Measurements from ENCODE around the gene KRT17. TPM values are rescaled to one million over a fixed set of nuclear protein-coding genes. Genes with fewer than 3 reads are reported as not detected.

The KRT17 gene
- total and polyA plus RNA-seq, 2 donors (not counting 1 experiment from before 2014, with no cell fraction given), result not detected

- WGBS (ENCODE audit: insufficient coverage), result 85% methylated on average over 3 of the region's 3 CpGs
- Histone ChIP-seq H3K9me3 (ENCODE audit: control extremely low read depth in 1 of 3, control insufficient read depth in 2 of 3, insufficient read depth in 1 of 3, low read length in 2 of 3) (peaks cover 0 to 4% (median 0%) of the 10 kb centered on the region in 3 donors), H3K27me3 (replicated peaks in 1 of 4; ENCODE audit: control extremely low read depth in 1 of 4, control insufficient read depth in 3 of 4, insufficient read depth in 4 of 4, low read length in 3 of 4) (no peaks in the 10 kb centered on the region), H2AFZ (ENCODE audit: insufficient read depth, low read depth, low read length, poor library complexity, severe bottlenecking) (no peak overlapping the region), H3K4me3 (ENCODE audit: control extremely low read depth in 1 of 5, extremely low read depth in 1 of 5, insufficient read depth in 1 of 5, low read depth in 2 of 5, low read length in 4 of 5) (no peak overlapping the region), H3K4me1 (ENCODE audit: control insufficient read depth in 2 of 2, insufficient read depth in 2 of 2, low read length in 2 of 2) (no peaks in the 10 kb centered on the region), H4K20me1 (ENCODE audit: control insufficient read depth, insufficient read depth, low read length, poor library complexity, severe bottlenecking) (no peaks in the 10 kb centered on the region), H3K36me3 (replicated peaks in 1 of 2; ENCODE audit: control extremely low read depth in 1 of 2, control insufficient read depth in 1 of 2, extremely low read depth in 1 of 2, insufficient read depth in 2 of 2, low read length in 1 of 2) (no peaks in the 10 kb centered on the region), H3K27ac (ENCODE audit: low read length in 2 of 2) (no peak overlapping the region), H3K9ac (ENCODE audit: low read length) (no peak overlapping the region), H3K4me2 (replicated peaks; ENCODE audit: low read depth, low read length, poor library complexity, severe bottlenecking) (no peak overlapping the region), H3K79me2 (ENCODE audit: control insufficient read depth, insufficient read depth, low read length) (no peaks in the 10 kb centered on the region)
- TF ChIP-seq CTCF (IDR thresholded peaks at IDR 0.05), result no peak
- no peak for TF ChIP-seq EZH2 (IDR thresholded peaks at IDR 0.05; ENCODE audit: borderline replicate concordance, insufficient read depth, low read depth, low read length, poor library complexity, severe bottlenecking)
- Mint-ChIP-seq H3K27me3 (peaks cover 31% of the 10 kb centered on the region), H3K4me1 (no peaks in the 10 kb centered on the region), H3K27ac (no peak overlapping the region), H3K9me3 (ENCODE audit: insufficient read depth) (no peaks in the 10 kb centered on the region), H3K4me3 (no peak overlapping the region)
- POLR2A ChIA-PET, result no interaction called here
- DNase-seq, result no peak
- no peak for ATAC-seq (ENCODE audit: low read depth)
- CTCF ChIA-PET, result no interaction called here
- intact Hi-C loops (cut with micrococcal nuclease), result no loop called here
Observed at GRCh38 chr17:41594363-41594915, 29.9 kb downstream of the KRT17 start.

GRCh38 chr17:41593306-41593981 is 30.9 kb downstream of the KRT17 start:
- 94% methylated on average over 4 of the region's 8 CpGs for WGBS (ENCODE audit: insufficient coverage)

More at GRCh38 chr17:41593306-41593981, 30.9 kb downstream of the KRT17 start:
- Mint-ChIP-seq H3K27me3 (peaks cover 35% of the 10 kb centered on the region), H3K9me3 (ENCODE audit: insufficient read depth) (no peaks in the 10 kb centered on the region), H3K4me3 (no peak overlapping the region), H3K27ac (no peak overlapping the region), H3K4me1 (no peaks in the 10 kb centered on the region)
- intact Hi-C loops (cut with micrococcal nuclease), result no loop called here
- Histone ChIP-seq H3K79me2 (ENCODE audit: control insufficient read depth, insufficient read depth, low read length) (no peaks in the 10 kb centered on the region), H3K4me1 (ENCODE audit: control insufficient read depth in 2 of 2, insufficient read depth in 2 of 2, low read length in 2 of 2) (no peaks in the 10 kb centered on the region), H3K9ac (ENCODE audit: low read length) (no peak overlapping the region), H3K9me3 (ENCODE audit: control extremely low read depth in 1 of 3, control insufficient read depth in 2 of 3, insufficient read depth in 1 of 3, low read length in 2 of 3) (peaks cover 0 to 4% (median 0%) of the 10 kb centered on the region in 3 donors), H4K20me1 (ENCODE audit: control insufficient read depth, insufficient read depth, low read length, poor library complexity, severe bottlenecking) (no peaks in the 10 kb centered on the region), H3K27me3 (replicated peaks in 1 of 4; ENCODE audit: control extremely low read depth in 1 of 4, control insufficient read depth in 3 of 4, insufficient read depth in 4 of 4, low read length in 3 of 4) (no peaks in the 10 kb centered on the region), H3K4me3 (ENCODE audit: control extremely low read depth in 1 of 5, extremely low read depth in 1 of 5, insufficient read depth in 1 of 5, low read depth in 2 of 5, low read length in 4 of 5) (no peak overlapping the region), H3K27ac (ENCODE audit: low read length in 2 of 2) (no peak overlapping the region), H3K4me2 (replicated peaks; ENCODE audit: low read depth, low read length, poor library complexity, severe bottlenecking) (no peak overlapping the region), H3K36me3 (replicated peaks in 1 of 2; ENCODE audit: control extremely low read depth in 1 of 2, control insufficient read depth in 1 of 2, extremely low read depth in 1 of 2, insufficient read depth in 2 of 2, low read length in 1 of 2) (no peaks in the 10 kb centered on the region), H2AFZ (ENCODE audit: insufficient read depth, low read depth, low read length, poor library complexity, severe bottlenecking) (no peak overlapping the region)
- ChIA-PET POLR2A (no interaction called here), CTCF (interaction anchor here (1.2 kb wide), 1 partner anchor 44 kb away, joined by 3 read pairs; no protein-coding TSS in a partner anchor)
- ATAC-seq (ENCODE audit: low read depth), result no peak
- no peak for TF ChIP-seq EZH2 (IDR thresholded peaks at IDR 0.05; ENCODE audit: borderline replicate concordance, insufficient read depth, low read depth, low read length, poor library complexity, severe bottlenecking)
- TF ChIP-seq CTCF (IDR thresholded peaks at IDR 0.05), result no peak
- no peak for DNase-seq
